HG02938 (cell line): Measurements from ENCODE around the gene RPL35A.

Experiments
- ATAC-seq: cut with Tn5 transposase; IDR thresholded peaks from one replicate; pipeline ENCODE4 v1.9.1; 2021; ENCODE audit warnings: mild to moderate bottlenecking, moderate library complexity; ENCODE audit not compliant: unreplicated experiment

Gene RPL35A

GRCh38 chr3:197994736-197995135, 44.7 kb downstream of the RPL35A start:
- ATAC-seq, result no peak

GRCh38 chr3:197996855-197997254, 46.9 kb downstream of the RPL35A start:
- ATAC-seq, result no peak

GRCh38 chr3:197997936-197998335, 47.9 kb downstream of the RPL35A start:
- no peak for ATAC-seq
